Loucy (cell line): Measurements from ENCODE around the gene TFEB.

Source experiments
- H2AFZ ChIP-seq: fragments of 200-600 bp; sonication (generic); 2 replicates; pipeline ENCODE4 v1.6.0; 2016; ENCODE audit warnings: antibody characterized with exemption, mild to moderate bottlenecking, low read length, moderate library complexity
- H3F3A ChIP-seq: fragments of 200-600 bp; 2 replicates; pipeline ENCODE4 v1.6.0; 2016; ENCODE audit warnings: antibody characterized with exemption, low read depth, mild to moderate bottlenecking
- H3K27me3 ChIP-seq: fragments of 200-600 bp; sonication (generic); 2 replicates; pipeline ENCODE4 v1.6.1; 2014; ENCODE audit warnings: low read length, mild to moderate bottlenecking; ENCODE audit not compliant: insufficient read depth, poor library complexity, severe bottlenecking
- H3K36me3 ChIP-seq: fragments of 200-600 bp; sonication (generic); 2 replicates; pipeline ENCODE4 v1.6.1; 2016; ENCODE audit warnings: low read length; ENCODE audit not compliant: insufficient read depth
- H3K4me1 ChIP-seq: fragments of 200-600 bp; sonication (generic); 2 replicates; pipeline ENCODE4 v1.5.1; 2014; ENCODE audit warnings: low read length, mild to moderate bottlenecking; ENCODE audit not compliant: insufficient read depth, poor library complexity, severe bottlenecking
- H3K4me2 ChIP-seq: fragments of 200-600 bp; sonication (generic); 2 replicates; pipeline ENCODE4 v1.6.0; 2014; ENCODE audit warnings: antibody characterized with exemption, low read length, low read depth, mild to moderate bottlenecking; ENCODE audit not compliant: poor library complexity, severe bottlenecking
- H3K4me3 ChIP-seq: fragments of 200-600 bp; sonication (generic); 2 replicates; pipeline ENCODE4 v1.5.1; 2014; ENCODE audit warnings: low read length, mild to moderate bottlenecking, mixed read lengths; ENCODE audit not compliant: poor library complexity, severe bottlenecking
- H3K79me2 ChIP-seq: fragments of 200-600 bp; sonication (generic); 2 replicates; pipeline ENCODE4 v1.6.1; 2014; ENCODE audit warnings: low read length; ENCODE audit not compliant: insufficient read depth
- H3K9ac ChIP-seq: fragments of 200-600 bp; sonication (generic); 2 replicates; pipeline ENCODE4 v1.6.0; 2014; ENCODE audit warnings: mild to moderate bottlenecking, low read depth, low read length, moderate library complexity; ENCODE audit not compliant: poor library complexity, severe bottlenecking
- H3K9me2 ChIP-seq: fragments of 200-600 bp; sonication (generic); replicated peaks from 2 replicates; pipeline ENCODE4 v1.6.1; 2016; ENCODE audit warnings: low read depth, low read length, mixed read lengths
- H3K9me3 ChIP-seq: fragments of 200-600 bp; sonication (generic); 2 replicates; pipeline ENCODE4 v1.6.1; 2014; ENCODE audit warnings: mild to moderate bottlenecking, antibody characterized with exemption, low read length, low read depth; ENCODE audit not compliant: insufficient read depth
- H4K20me1 ChIP-seq: fragments of 200-600 bp; sonication (generic); 2 replicates; pipeline ENCODE4 v1.6.0; 2014; ENCODE audit warnings: antibody characterized with exemption, low read length, mild to moderate bottlenecking; ENCODE audit not compliant: insufficient read depth, poor library complexity, severe bottlenecking
- EZH2phosphoT487 ChIP-seq: fragments of 200-600 bp; IDR thresholded peaks from 2 replicates; pipeline ENCODE4 v1.6.1; 2018; ENCODE audit warnings: antibody characterized with exemption, mild to moderate bottlenecking, moderate library complexity, borderline replicate concordance
- TF ChIP-seq, protein P1 (sequence below): fragments of 200-600 bp; sonication (generic); conservative IDR thresholded peaks from 2 replicates; pipeline ENCODE4 v1.5.1; 2014; ENCODE audit warnings: mild to moderate bottlenecking, antibody characterized with exemption, low read length

Gene TFEB

GRCh38 chr6:41639809-41640371, 95.5 kb downstream of the TFEB start:
- Histone ChIP-seq H3K9me2 (no peaks in the 10 kb centered on the region), H3K27me3 (no peaks in the 10 kb centered on the region), H3K79me2 (peaks cover 80% of the 10 kb centered on the region), H2AFZ (no peak overlapping the region), H3K4me1 (peaks cover 84% of the 10 kb centered on the region), H3K9me3 (no peaks in the 10 kb centered on the region), H3K9ac (peak overlapping the region; percentile 96), H3K36me3 (no peaks in the 10 kb centered on the region), H3K4me3 (peak overlapping the region; percentile 92), H3F3A (no peaks in the 10 kb centered on the region), H3K4me2 (peak overlapping the region; percentile 92), H4K20me1 (peaks cover 10% of the 10 kb centered on the region)
- TF ChIP-seq EZH2phosphoT487, result no peak
- TF ChIP-seq, protein P1, sequence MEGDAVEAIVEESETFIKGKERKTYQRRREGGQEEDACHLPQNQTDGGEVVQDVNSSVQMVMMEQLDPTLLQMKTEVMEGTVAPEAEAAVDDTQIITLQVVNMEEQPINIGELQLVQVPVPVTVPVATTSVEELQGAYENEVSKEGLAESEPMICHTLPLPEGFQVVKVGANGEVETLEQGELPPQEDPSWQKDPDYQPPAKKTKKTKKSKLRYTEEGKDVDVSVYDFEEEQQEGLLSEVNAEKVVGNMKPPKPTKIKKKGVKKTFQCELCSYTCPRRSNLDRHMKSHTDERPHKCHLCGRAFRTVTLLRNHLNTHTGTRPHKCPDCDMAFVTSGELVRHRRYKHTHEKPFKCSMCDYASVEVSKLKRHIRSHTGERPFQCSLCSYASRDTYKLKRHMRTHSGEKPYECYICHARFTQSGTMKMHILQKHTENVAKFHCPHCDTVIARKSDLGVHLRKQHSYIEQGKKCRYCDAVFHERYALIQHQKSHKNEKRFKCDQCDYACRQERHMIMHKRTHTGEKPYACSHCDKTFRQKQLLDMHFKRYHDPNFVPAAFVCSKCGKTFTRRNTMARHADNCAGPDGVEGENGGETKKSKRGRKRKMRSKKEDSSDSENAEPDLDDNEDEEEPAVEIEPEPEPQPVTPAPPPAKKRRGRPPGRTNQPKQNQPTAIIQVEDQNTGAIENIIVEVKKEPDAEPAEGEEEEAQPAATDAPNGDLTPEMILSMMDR, result no peak

DNA sequence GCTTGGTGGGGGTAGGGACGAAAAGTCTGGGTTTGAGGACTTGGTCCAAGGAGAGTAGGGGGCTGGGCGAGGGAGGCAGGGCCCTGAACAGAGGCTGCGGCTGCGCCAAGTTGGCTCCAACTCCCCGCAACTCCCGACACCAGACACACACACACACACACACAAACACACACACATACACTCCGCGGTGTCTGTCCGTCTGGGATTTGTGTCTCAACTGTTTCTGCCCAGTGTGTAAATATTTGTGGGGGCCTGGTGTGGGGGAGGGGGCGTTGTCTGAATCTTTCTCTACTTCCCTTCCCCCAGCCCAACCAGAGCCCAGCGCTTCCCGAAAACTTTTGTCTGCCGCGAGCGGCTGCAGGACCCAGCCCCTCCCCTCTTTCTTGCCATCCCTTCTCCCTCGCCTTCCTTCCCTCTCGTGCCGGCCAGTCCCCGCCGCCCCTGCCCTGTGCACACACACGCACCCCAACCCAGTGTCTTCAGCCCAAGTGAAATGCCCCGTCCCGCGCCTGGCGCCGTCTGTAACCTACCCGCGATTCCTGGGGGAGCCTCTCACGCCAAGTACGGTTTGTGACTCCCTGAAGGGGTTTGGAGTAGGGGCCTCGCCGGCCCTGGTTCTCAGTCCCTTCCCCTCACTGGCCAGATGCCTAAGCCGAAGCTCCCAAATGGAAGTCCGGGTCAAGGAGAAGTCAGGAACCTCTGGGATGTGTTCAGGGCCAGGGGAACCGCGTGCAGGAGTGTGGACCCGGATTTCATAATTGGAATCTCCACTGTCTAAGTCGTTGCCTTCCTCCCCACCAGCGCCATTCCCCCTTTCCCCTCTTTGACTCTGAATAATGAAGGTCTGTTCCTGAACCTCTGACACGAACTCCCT, 96.2 kb downstream of the TFEB start:
- Histone ChIP-seq H3K9me2 (no peaks in the 10 kb centered on the region), H3K9ac (peak overlapping the region; percentile 96), H3K27me3 (no peaks in the 10 kb centered on the region), H3K4me3 (peak overlapping the region; percentile 92), H3F3A (peaks cover 3% of the 10 kb centered on the region; the same call in 1 of the 2 replicates), H3K4me1 (peaks cover 84% of the 10 kb centered on the region), H2AFZ (peak overlapping the region; percentile 40; the same call in 1 of the 2 replicates), H3K9me3 (no peaks in the 10 kb centered on the region), H4K20me1 (peaks cover 10% of the 10 kb centered on the region), H3K4me2 (peak overlapping the region; percentile 92), H3K36me3 (no peaks in the 10 kb centered on the region), H3K79me2 (peaks cover 72% of the 10 kb centered on the region)
- no peak for TF ChIP-seq EZH2phosphoT487
- TF ChIP-seq, protein P1, result no peak

GRCh38 chr6:41638002-41638934, 97.1 kb downstream of the TFEB start, which contains the start of gene MDFI:
MDFI (plus strand) TSS chr6:41638468; CDS start chr6:41638750, 282 bp downstream.
- H3K27me3 ChIP-seq, result no peaks in the 10 kb centered on the region
- H3F3A ChIP-seq, result peaks cover 12% of the 10 kb centered on the region
- peak within 1 kb of the TSS; percentile 96 for H3K9ac ChIP-seq
- H4K20me1 ChIP-seq, result peaks cover 7% of the 10 kb centered on the region
- peak within 1 kb of the TSS; percentile 40 for H2AFZ ChIP-seq
- H3K4me1 ChIP-seq, result peaks cover 85% of the 10 kb centered on the region
- H3K4me3 ChIP-seq, result peak within 1 kb of the TSS; percentile 92
- H3K9me3 ChIP-seq, result no peaks in the 10 kb centered on the region
- H3K36me3 ChIP-seq, result no peaks in the 10 kb centered on the region
- peaks cover 63% of the 10 kb centered on the region for H3K79me2 ChIP-seq
- TF ChIP-seq EZH2phosphoT487, result no peak
- TF ChIP-seq, protein P1, result no peak
- H3K4me2 ChIP-seq, result peak within 1 kb of the TSS; percentile 92
- H3K9me2 ChIP-seq, result no peaks in the 10 kb centered on the region
